HepG2 (cell line): ENCODE measurements around the gene PRMT5. TPM values are rescaled to one million over a fixed set of nuclear protein-coding genes. Genes with fewer than 3 reads are reported as not detected.
A peak's percentile ranks its signal among the peaks of the same experiment; 100 is the strongest.

Experiments used
- CAMTA2 ChIP-seq: sonication (generic); formaldehyde crosslinking; IDR thresholded peaks from 2 replicates; pipeline ENCODE4 v1.4.0; 2020; ENCODE audit warnings: mild to moderate bottlenecking, missing genetic modification reagents, borderline replicate concordance
- FOSL2 ChIP-seq: sonication (generic); formaldehyde crosslinking; IDR thresholded peaks from 2 replicates; pipeline ENCODE4 v1.4.0; 2020; ENCODE audit warnings: missing genetic modification reagents
- MED1 ChIP-seq: sonication (generic); formaldehyde crosslinking; IDR thresholded peaks from 2 replicates; pipeline ENCODE4 v1.4.0; 2020; ENCODE audit warnings: missing genetic modification reagents
- NFYB ChIP-seq: sonication (generic); formaldehyde crosslinking; IDR thresholded peaks from 2 replicates; pipeline ENCODE4 v1.4.0; 2020; ENCODE audit warnings: missing genetic modification reagents
- NR1H2 ChIP-seq: sonication (generic); formaldehyde crosslinking; IDR thresholded peaks from 2 replicates; pipeline ENCODE4 v1.8.1; 2022; ENCODE audit warnings: low read depth, missing genetic modification reagents, borderline replicate concordance
- POLR2AphosphoS5 ChIP-seq: IDR thresholded peaks from 2 replicates; pipeline ENCODE4 v1.6.1; 2012; ENCODE audit warnings: low read depth, low read length
- RARA ChIP-seq: IDR thresholded peaks from 2 replicates; pipeline ENCODE4 v1.6.1; 2016; ENCODE audit warnings: missing genetic modification reagents, missing compliant biosample characterization
- REPIN1 ChIP-seq: sonication (generic); formaldehyde crosslinking; IDR thresholded peaks from 2 replicates; pipeline ENCODE4 v1.8.0; 2022; ENCODE audit warnings: missing genetic modification reagents, low read depth, mild to moderate bottlenecking, borderline replicate concordance
- RFXAP ChIP-seq: sonication (generic); formaldehyde crosslinking; IDR thresholded peaks from 2 replicates; pipeline ENCODE4 v1.4.0; 2020; ENCODE audit warnings: missing genetic modification reagents, borderline replicate concordance
- SATB2 ChIP-seq: sonication (generic); formaldehyde crosslinking; IDR thresholded peaks from 2 replicates; pipeline ENCODE4 v1.5.0; 2020; ENCODE audit warnings: missing genetic modification reagents
- SKI ChIP-seq: fragments of 450-650 bp; IDR thresholded peaks from one replicate; pipeline ENCODE4 v1.6.1; 2018; ENCODE audit warnings: mild to moderate bottlenecking; ENCODE audit not compliant: partially characterized antibody
- SNAPC2 ChIP-seq: sonication (generic); formaldehyde crosslinking; IDR thresholded peaks from 2 replicates; pipeline ENCODE4 v1.8.1; 2022; ENCODE audit warnings: mild to moderate bottlenecking, missing genetic modification reagents
- SSRP1 ChIP-seq: IDR thresholded peaks from 2 replicates; pipeline ENCODE4 v1.6.1; 2016; ENCODE audit warnings: control low read depth
- TARDBP ChIP-seq: sonication (generic); formaldehyde crosslinking; IDR thresholded peaks from 2 replicates; pipeline ENCODE4 v1.8.0; 2022; ENCODE audit warnings: mild to moderate bottlenecking, missing genetic modification reagents
- XBP1 ChIP-seq: sonication (generic); formaldehyde crosslinking; IDR thresholded peaks from 2 replicates; pipeline ENCODE4 v1.5.0; 2020; ENCODE audit warnings: missing genetic modification reagents
- ZFP1 ChIP-seq: IDR thresholded peaks from 2 replicates; pipeline ENCODE4 v1.6.1; 2016
- ZKSCAN8 ChIP-seq: IDR thresholded peaks from 2 replicates; pipeline ENCODE4 v1.6.1; 2016; ENCODE audit warnings: borderline replicate concordance, missing genetic modification reagents, missing compliant biosample characterization
- ZNF12 ChIP-seq: sonication (generic); formaldehyde crosslinking; IDR thresholded peaks from 2 replicates; pipeline ENCODE4 v1.5.0; 2020; ENCODE audit warnings: missing genetic modification reagents
- ZNF234 ChIP-seq: sonication (generic); formaldehyde crosslinking; conservative IDR thresholded peaks from 2 replicates; pipeline ENCODE4 v1.5.1; 2020; ENCODE audit warnings: mild to moderate bottlenecking, missing genetic modification reagents
- ZNF317 ChIP-seq: sonication (generic); formaldehyde crosslinking; IDR thresholded peaks from 2 replicates; pipeline ENCODE4 v1.5.0; 2020; ENCODE audit warnings: mild to moderate bottlenecking, missing genetic modification reagents
- ZNF354B ChIP-seq: sonication (generic); formaldehyde crosslinking; IDR thresholded peaks from 2 replicates; pipeline ENCODE4 v1.8.0; 2022; ENCODE audit warnings: mild to moderate bottlenecking, missing genetic modification reagents
- ZNF510 ChIP-seq: sonication (generic); formaldehyde crosslinking; IDR thresholded peaks from 2 replicates; pipeline ENCODE4 v1.4.0; 2020; ENCODE audit warnings: low read depth, mild to moderate bottlenecking, missing genetic modification reagents
- ZNF607 ChIP-seq: sonication (generic); formaldehyde crosslinking; IDR thresholded peaks from 2 replicates; pipeline ENCODE4 v1.5.1; 2020; ENCODE audit warnings: missing genetic modification reagents, mild to moderate bottlenecking, borderline replicate concordance
- ZSCAN21 ChIP-seq: sonication (generic); formaldehyde crosslinking; IDR thresholded peaks from 2 replicates; pipeline ENCODE4 v1.8.0; 2022; ENCODE audit warnings: mild to moderate bottlenecking, missing genetic modification reagents, moderate library complexity, borderline replicate concordance
- ZSCAN9 ChIP-seq: IDR thresholded peaks from 2 replicates; pipeline ENCODE4 v1.6.1; 2016; ENCODE audit warnings: borderline replicate concordance
- polyA plus RNA-seq, 8 experiments: library from polyadenylated mRNA; depleted of rRNA in 3 of 8; stranded (reverse) in 7 of 8; unstranded in 1 of 8; fragments of >200 nt; fragmentation: Illumina TruSeq in 4 of 8; extraction: Trizol in 4 of 8; gene quantifications; 2 replicates each; pipeline versions ENCODE4 v1.2.1 to v1.2.3, GENCODE V29; 2011 to 2016; ENCODE audit warnings: low read depth in 4 of 8, missing spikeins in 1 of 8, mixed read lengths in 1 of 8; ENCODE audit not compliant: insufficient read depth in 1 of 8
- total RNA-seq, 5 experiments: library from RNA; depleted of rRNA; stranded (reverse); fragments of >200 nt; fragmentation: Illumina TruSeq; extraction: Trizol; gene quantifications; 2 replicates each; pipeline ENCODE4 v1.2.3, GENCODE V29; 2016; ENCODE audit warnings: low read depth in 1 of 5
- TF ChIP-seq, protein P1 (sequence below): sonication (generic); formaldehyde crosslinking; IDR thresholded peaks from 2 replicates; pipeline ENCODE4 v1.5.0; 2020; ENCODE audit warnings: mild to moderate bottlenecking, missing genetic modification reagents, borderline replicate concordance
- TF ChIP-seq, protein P2 (sequence below): sonication (generic); formaldehyde crosslinking; IDR thresholded peaks from 2 replicates; pipeline ENCODE4 v1.5.0; 2020; ENCODE audit warnings: missing genetic modification reagents

PRMT5 gene
- total and polyA plus RNA-seq, 2 of the 13 experiments (the other 11 are each of a cell fraction or from before 2014, with no cell fraction given): 210 to 354 TPM

DNA sequence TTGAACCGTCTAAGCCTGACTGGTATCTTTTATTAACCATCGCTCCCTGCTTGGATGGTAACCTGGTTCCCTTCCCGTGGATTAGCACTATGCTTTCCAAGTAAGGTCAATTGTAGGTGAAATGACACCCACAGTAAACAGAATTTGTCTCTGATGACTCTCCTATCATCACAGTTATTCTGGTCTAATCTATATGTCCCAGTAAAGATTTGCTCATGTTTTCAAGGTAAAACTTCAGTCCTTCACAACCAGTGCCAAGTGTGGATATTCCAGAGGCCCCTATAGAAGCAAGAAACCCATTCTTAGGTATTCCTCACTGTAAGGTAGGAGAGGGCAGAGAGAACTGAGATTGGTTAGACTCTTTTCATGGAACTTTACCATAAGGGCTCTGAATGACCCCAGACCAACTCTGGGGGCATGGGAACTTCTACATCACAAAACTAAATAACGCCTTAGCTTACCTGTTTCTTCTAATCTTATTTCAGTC lies 37.6 kb upstream of the PRMT5 start (continued):
- 0 out of 2 replicates have a peak, but pooled peaks have one; percentile 34 for TF ChIP-seq NR1H2
- 0 out of 2 replicates have a peak, but pooled peaks have one; percentile 52 for TF ChIP-seq XBP1 (CRISPR knock-in tag)
- peak; percentile 72; the same call in 1 of the 2 replicates for TF ChIP-seq POLR2AphosphoS5
- 0 out of 2 replicates have a peak, but pooled peaks have one; percentile 52 for TF ChIP-seq ZNF354B
- TF ChIP-seq CAMTA2 (CRISPR knock-in tag): no peak
- TF ChIP-seq ZSCAN21 (CRISPR knock-in tag): peak; percentile 14; the same call in 1 of the 2 replicates
- 0 out of 2 replicates have a peak, but pooled peaks have one; percentile 67 for TF ChIP-seq ZNF607 (CRISPR knock-in tag)
- 0 out of 2 replicates have a peak, but pooled peaks have one; percentile 5 for TF ChIP-seq SSRP1 (CRISPR knock-in tag)
- no peak for TF ChIP-seq ZNF317 (CRISPR knock-in tag)
- TF ChIP-seq MED1 (CRISPR knock-in tag): 0 out of 2 replicates have a peak, but pooled peaks have one; percentile 5
- no peak for TF ChIP-seq ZSCAN9
- TF ChIP-seq FOSL2 (CRISPR knock-in tag): peak; percentile 26
- TF ChIP-seq, protein P1, sequence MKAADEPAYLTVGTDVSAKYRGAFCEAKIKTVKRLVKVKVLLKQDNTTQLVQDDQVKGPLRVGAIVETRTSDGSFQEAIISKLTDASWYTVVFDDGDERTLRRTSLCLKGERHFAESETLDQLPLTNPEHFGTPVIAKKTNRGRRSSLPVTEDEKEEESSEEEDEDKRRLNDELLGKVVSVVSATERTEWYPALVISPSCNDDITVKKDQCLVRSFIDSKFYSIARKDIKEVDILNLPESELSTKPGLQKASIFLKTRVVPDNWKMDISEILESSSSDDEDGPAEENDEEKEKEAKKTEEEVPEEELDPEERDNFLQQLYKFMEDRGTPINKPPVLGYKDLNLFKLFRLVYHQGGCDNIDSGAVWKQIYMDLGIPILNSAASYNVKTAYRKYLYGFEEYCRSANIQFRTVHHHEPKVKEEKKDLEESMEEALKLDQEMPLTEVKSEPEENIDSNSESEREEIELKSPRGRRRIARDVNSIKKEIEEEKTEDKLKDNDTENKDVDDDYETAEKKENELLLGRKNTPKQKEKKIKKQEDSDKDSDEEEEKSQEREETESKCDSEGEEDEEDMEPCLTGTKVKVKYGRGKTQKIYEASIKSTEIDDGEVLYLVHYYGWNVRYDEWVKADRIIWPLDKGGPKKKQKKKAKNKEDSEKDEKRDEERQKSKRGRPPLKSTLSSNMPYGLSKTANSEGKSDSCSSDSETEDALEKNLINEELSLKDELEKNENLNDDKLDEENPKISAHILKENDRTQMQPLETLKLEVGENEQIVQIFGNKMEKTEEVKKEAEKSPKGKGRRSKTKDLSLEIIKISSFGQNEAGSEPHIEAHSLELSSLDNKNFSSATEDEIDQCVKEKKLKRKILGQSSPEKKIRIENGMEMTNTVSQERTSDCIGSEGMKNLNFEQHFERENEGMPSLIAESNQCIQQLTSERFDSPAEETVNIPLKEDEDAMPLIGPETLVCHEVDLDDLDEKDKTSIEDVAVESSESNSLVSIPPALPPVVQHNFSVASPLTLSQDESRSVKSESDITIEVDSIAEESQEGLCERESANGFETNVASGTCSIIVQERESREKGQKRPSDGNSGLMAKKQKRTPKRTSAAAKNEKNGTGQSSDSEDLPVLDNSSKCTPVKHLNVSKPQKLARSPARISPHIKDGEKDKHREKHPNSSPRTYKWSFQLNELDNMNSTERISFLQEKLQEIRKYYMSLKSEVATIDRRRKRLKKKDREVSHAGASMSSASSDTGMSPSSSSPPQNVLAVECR (CRISPR knock-in tag): 0 out of 2 replicates have a peak, but pooled peaks have one; percentile 3
- TF ChIP-seq REPIN1 (CRISPR knock-in tag): 0 out of 2 replicates have a peak, but pooled peaks have one; percentile 12
- no peak for TF ChIP-seq RFXAP (CRISPR knock-in tag)
- no peak for TF ChIP-seq TARDBP (CRISPR knock-in tag)
- 0 out of 2 replicates have a peak, but pooled peaks have one; percentile 17 for TF ChIP-seq SATB2
- peak; percentile 65 for TF ChIP-seq SNAPC2 (CRISPR knock-in tag)
- no peak for TF ChIP-seq SKI
- 0 out of 2 replicates have a peak, but pooled peaks have one; percentile 54 for TF ChIP-seq ZFP1 (CRISPR knock-in tag)
- 0 out of 2 replicates have a peak, but pooled peaks have one; percentile 35 for TF ChIP-seq ZNF12 (CRISPR knock-in tag)
- peak; percentile 1; the same call in 1 of the 2 replicates for TF ChIP-seq ZKSCAN8
- peak; percentile 74; the same call in 1 of the 2 replicates for TF ChIP-seq RARA (CRISPR knock-in tag)
- no peak for TF ChIP-seq ZNF234 (CRISPR knock-in tag)
- TF ChIP-seq ZNF510 (CRISPR knock-in tag): no peak
- TF ChIP-seq, protein P2, sequence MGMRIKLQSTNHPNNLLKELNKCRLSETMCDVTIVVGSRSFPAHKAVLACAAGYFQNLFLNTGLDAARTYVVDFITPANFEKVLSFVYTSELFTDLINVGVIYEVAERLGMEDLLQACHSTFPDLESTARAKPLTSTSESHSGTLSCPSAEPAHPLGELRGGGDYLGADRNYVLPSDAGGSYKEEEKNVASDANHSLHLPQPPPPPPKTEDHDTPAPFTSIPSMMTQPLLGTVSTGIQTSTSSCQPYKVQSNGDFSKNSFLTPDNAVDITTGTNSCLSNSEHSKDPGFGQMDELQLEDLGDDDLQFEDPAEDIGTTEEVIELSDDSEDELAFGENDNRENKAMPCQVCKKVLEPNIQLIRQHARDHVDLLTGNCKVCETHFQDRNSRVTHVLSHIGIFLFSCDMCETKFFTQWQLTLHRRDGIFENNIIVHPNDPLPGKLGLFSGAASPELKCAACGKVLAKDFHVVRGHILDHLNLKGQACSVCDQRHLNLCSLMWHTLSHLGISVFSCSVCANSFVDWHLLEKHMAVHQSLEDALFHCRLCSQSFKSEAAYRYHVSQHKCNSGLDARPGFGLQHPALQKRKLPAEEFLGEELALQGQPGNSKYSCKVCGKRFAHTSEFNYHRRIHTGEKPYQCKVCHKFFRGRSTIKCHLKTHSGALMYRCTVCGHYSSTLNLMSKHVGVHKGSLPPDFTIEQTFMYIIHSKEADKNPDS (CRISPR knock-in tag): no peak
- no peak for TF ChIP-seq NFYB
